ENCODE measurements around the gene UCHL5. TPM values are rescaled to one million over a fixed set of nuclear protein-coding genes. Genes with fewer than 3 reads are reported as not detected.
A peak's percentile ranks its signal among the peaks of the same experiment; 100 is the strongest.

Gene UCHL5
- total RNA-seq, 1 experiment from 2014 or later, result 42.1 TPM

- Histone ChIP-seq H2BK20ac (ENCODE audit: low read depth, low read length, poor library complexity, severe bottlenecking) (no peak overlapping the region), H4K91ac (ENCODE audit: insufficient read length, low read depth, low read length) (no peak overlapping the region), H3K27ac (ENCODE audit: insufficient read length, low read depth, low read length) (no peak overlapping the region), H2AFZ (ENCODE audit: low read length) (no peak overlapping the region), H3K9me3 (ENCODE audit: control insufficient read depth, low read depth, low read length) (no peaks in the 10 kb centered on the region), H3K79me1 (ENCODE audit: insufficient read depth, low read depth, low read length, poor library complexity, severe bottlenecking) (no peaks in the 10 kb centered on the region), H3K56ac (ENCODE audit: insufficient read length, low read depth, low read length) (no peak overlapping the region), H2BK15ac (ENCODE audit: low read depth, low read length) (no peak overlapping the region), H4K20me1 (ENCODE audit: control insufficient read depth, insufficient read depth, insufficient read length) (no peaks in the 10 kb centered on the region), H2BK12ac (ENCODE audit: insufficient read length, low read depth, low read length) (no peak overlapping the region), H2AK5ac (ENCODE audit: insufficient read length, low read length) (no peak overlapping the region), H3K79me2 (ENCODE audit: insufficient read depth, low read length) (no peaks in the 10 kb centered on the region), H2BK120ac (ENCODE audit: low read depth, low read length, poor library complexity, severe bottlenecking) (no peak overlapping the region), H3K23me2 (ENCODE audit: insufficient read length, low read depth, low read length, poor library complexity, severe bottlenecking) (no peaks in the 10 kb centered on the region), H3K14ac (ENCODE audit: insufficient read depth, low read length) (no peak overlapping the region), H3K4ac (ENCODE audit: low read depth, low read length) (no peak overlapping the region), H3K4me2 (ENCODE audit: insufficient read depth, insufficient read length, low read length) (no peak overlapping the region), H3K23ac (ENCODE audit: insufficient read length, low read depth, low read length) (no peak overlapping the region), H3K9ac (ENCODE audit: extremely low read depth, insufficient read length, low read length) (no peak overlapping the region), H4K8ac (replicated peaks; ENCODE audit: insufficient read length, low read depth, low read length) (no peak overlapping the region), H2BK5ac (ENCODE audit: insufficient read length, low read length) (no peak overlapping the region), H4K5ac (ENCODE audit: insufficient read length, low read depth, low read length) (no peak overlapping the region), H3K18ac (ENCODE audit: insufficient read length, low read depth, low read length) (no peak overlapping the region), H3K27me3 (ENCODE audit: insufficient read depth, low read length) (no peaks in the 10 kb centered on the region), H3K4me1 (ENCODE audit: insufficient read depth, low read length) (peaks cover 2% of the 10 kb centered on the region), H3T11ph (ENCODE audit: low read length) (no peak overlapping the region)
- TF ChIP-seq CTCF (conservative IDR thresholded peaks at IDR 0.05), result no peak
- Mint-ChIP-seq H3K27me3 (ENCODE audit: low read depth) (no peaks in the 10 kb centered on the region; the same call in 1 of the 2 replicates), H3K9me3 (peaks cover 23 to 27% of the 10 kb centered on the region in 2 experiments), H3K4me1 (peaks cover 34 to 46% of the 10 kb centered on the region in 2 experiments), H3K27ac (peak overlapping the region in 1 of 3 experiments; percentile 32; a peak in 1 of 7 replicates), H3K4me3 (no peak overlapping the region), H3K36me3 (ENCODE audit: insufficient read depth in 1 of 3, low read depth in 3 of 3) (peaks cover 12 to 27% (median 27%) of the 10 kb centered on the region in 3 experiments)
- no peak for DNase-seq
- WGBS (ENCODE audit: extremely low coverage, insufficient read length, low lambda C conversion rate), result no CpG with 5 or more reads among the region's 13 CpGs
These were observed 79.6 kb downstream of the UCHL5 start for GRCh38 chr1:192979542-192979941.

Measured in H9 (cell line).